DMS153 treated with DMSO at 0.1 percent for 48 hours (cell line): Measurements from ENCODE around the gene RTN4RL1.

Experiments used
- DNase-seq: peaks from one replicate; lab custom pipeline; 2025; ENCODE audit not compliant: unreplicated experiment; lab: John Stamatoyannopoulos, UW

Gene RTN4RL1

DNA sequence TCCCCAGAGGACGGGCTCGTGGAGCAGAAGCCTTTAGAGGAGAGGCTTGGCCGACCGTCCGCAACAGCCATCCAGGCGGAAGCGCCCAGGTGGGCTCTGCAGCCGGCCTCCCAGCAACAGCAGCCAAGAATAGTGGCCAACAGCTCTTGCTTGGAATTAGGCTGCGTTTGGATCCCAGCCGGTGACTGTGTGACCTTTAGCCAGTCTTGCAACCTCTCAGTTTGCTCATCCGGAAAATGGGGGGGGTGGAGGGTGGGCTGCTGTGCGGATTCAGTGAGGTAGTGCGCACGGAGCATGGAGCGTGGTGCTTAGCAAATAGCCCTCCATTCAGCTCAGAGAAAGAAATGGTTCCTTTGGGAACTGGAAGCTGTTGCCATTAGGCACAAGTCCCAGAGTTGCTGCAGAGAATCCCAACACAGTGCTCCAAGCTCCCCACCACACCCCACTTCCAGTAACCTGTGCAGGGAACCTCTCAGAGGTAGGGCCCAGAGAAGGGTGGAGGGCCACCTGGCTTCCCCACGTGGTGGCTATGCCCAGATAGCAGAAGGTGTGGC is 46.7 kb downstream of the RTN4RL1 start:
- DNase-seq = no peak

DNA sequence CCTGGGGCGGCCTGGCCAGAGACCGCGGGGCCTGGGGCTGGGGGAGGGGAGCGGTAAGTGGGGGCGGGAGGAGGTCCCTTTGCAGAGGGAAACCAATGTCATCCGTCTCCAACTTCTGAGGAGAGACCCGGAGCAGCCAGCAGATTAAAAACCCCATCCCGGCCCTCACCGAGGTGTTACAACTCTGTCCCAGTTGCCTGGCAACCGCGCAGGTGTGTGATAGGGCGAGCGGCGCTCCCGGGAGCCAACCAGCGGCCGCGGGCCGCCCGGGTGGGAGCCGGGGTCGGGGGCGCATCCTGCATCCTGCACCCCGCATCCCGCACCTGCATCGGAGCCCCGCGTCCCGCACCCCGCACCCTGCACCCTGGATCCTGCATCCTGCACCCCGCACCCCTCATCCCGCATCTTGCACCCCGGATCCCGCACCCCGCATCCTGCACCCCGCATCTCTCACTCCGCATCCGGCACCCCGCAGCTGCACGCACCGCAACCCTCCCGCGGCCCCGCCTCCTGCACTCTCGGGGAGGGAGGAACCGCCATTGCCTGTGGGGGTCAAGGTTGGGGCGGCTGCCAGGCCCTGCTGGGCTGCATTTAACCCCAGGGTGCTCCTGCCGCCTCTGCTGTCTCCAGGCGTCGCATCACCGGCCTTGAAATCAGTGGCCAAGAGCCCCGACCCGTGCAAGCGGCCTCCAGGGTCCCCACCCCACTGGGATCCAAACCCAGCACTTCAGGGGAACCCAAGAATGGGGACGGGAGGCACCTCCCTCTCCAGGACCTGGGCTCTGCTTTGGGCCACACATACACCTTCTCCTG is 47.3 kb downstream of the RTN4RL1 start:
- no peak for DNase-seq

DNA sequence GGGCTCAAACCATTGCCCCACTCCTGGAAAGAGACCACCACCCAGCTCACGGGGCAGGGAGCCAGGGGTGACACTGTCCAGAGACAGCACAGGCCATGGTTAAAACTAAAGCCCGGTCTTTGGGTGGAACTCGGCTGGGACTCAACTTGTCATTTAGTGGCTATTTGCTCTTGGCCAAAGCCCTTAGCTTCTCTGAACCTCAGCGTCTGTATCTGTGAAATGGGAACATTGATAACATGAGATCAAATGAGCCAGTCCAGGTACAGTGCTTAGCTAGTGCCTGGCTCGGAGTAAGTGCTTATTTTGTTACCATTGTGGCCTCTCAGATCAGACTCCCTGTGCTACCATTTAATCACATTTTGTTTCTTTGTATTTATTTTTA is 48.5 kb downstream of the RTN4RL1 start:
- no peak for DNase-seq

GRCh38 chr17:1976000-1976682 is 49.0 kb downstream of the RTN4RL1 start:
- DNase-seq = no peak

DNA sequence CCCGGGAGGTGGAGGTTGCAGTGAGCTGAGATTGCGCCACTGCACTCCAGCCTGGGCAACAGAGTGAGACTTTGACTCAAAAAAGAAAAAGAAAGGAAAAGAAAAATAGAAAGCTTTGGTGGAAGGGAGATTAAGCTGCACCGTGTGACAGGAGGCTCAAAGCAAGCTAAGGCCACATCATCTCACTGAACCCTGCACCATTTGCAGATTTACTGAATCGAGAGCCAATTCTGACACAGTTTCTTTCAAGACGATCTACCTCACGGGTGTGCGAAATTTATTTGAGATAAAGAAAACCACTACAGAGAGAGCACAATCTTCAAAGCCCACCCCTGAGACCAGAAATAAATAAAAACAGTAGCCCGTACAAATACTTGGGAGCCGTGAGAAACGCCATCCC is 49.6 kb downstream of the RTN4RL1 start:
- no peak for DNase-seq

GRCh38 chr17:1972487-1973160 is 52.5 kb downstream of the RTN4RL1 start:
- no peak for DNase-seq

DNA sequence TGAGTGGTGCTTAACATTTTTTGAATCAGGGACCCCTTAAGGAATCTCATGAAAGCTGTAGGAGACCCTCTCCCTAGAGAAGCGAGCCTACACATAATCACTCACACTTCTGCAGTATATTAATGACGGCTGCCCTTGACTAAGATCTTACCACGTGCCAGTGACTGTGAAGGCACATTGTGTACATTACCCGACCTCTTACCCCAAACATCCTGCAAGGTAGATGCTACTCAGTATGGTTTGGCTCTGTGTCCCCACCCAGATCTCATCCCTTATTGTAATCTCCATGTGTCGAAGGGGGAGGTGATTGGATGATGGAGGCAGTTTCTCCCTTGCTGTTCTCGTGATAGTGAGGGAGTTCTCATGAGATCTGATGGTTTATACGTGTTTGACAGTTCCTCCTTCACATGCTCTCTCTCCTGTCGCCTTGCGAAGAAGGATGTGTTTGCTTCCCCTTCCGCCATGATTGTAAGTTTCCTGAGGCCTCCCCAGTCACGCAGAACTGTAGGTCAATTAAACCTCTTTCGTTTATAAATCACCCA is 54.2 kb downstream of the RTN4RL1 start:
- no peak for DNase-seq

- no peak for DNase-seq
Measured at GRCh38 chr17:1969712-1970111, 55.4 kb downstream of the RTN4RL1 start.

DNA sequence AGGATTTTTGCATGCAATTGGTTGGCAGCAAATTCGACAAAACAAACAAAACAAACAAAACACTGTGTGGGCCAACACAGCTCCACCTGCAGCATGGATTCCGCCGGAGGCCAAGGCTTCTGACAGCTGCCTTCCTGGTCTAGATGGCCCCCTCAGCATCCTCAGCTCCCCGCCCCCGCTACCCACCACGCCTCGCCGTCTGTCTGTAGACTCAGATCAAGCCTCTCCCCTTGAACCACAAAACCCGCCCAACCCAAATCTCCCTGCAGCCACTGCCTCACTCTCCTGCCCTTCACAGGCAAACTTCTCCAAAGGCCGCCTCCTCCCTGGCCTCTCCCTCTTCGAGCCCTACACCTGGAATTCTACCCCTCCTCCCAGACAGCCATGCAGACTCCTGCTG is 57.9 kb downstream of the RTN4RL1 start:
- DNase-seq = no peak

- no peak for DNase-seq
Measured at GRCh38 chr17:1966274-1967086, 58.7 kb downstream of the RTN4RL1 start.

DNA sequence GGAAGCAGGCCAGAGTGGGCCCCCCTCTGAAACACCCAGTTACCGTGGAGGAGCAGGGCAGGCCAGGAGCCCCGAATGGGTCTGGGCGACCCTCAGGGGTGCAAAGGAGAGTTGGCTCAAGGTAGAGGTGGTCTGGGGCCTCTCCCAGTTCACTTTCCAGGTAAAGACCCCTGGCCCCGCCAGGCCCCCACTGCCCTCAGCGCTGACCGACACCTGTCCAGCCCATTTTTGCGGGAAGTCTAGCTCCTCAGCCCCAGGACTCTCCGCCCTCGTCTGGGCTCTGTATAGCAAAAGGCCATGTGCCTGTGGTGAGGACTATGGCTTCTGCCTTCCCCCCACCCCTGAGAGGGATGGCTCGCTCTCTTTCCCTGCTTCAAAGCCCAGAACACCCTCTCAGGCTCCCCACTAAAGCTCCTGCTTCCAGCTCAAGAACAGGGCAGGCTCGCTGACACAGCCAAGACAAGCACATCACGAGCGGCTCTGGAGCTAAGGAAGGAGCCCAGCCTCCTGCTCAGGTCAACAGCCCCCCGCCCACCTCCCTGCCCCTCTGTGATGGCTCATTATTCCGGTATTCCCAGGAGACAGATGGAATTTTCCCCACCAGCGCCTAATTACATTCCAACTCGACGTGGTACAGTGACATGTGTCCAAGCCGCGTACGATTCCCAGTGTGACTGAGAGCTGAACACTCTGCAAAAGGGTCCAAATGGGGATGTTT is 59.4 kb downstream of the RTN4RL1 start:
- DNase-seq = no peak

DNA sequence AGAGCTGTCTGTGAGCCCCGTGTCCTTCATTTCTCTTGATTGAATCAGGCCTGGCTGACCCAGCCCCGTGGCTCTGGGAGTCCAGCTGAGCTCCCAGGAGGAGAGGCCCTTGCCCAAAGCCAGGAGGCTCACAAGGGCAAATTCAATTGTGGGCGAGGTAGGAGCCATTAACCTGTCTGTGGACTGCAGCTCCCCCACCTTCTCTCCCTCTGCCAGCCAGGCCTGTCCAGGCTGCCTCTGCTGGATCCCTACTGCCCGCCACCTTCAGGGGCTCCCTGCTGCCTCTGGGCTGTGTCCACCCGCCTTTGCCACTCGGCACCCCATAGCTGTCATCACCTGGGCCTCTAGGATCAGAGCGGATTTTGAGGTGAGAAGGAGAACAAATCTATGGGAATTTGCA is 61.9 kb downstream of the RTN4RL1 start:
- no peak for DNase-seq

- DNase-seq = no peak
Measured at GRCh38 chr17:1961189-1961588, 63.9 kb downstream of the RTN4RL1 start.

DNA sequence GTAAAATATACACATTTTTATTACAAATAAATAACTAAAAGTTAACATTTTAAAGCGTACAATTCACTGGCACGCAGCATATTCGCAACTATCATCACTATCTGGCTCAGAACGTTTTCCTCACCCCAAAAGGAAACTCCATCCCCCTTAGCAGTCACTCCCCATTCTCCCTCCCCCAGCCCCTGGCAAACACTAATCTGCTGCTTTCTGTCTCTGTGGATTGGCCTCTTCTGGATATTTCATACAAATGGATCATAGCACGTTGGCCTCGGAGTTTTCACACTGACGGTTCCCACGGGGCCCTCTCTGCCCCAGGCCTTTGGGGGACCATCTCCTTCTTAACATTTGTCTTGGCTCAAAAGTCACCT is 64.6 kb downstream of the RTN4RL1 start:
- no peak for DNase-seq

DNA sequence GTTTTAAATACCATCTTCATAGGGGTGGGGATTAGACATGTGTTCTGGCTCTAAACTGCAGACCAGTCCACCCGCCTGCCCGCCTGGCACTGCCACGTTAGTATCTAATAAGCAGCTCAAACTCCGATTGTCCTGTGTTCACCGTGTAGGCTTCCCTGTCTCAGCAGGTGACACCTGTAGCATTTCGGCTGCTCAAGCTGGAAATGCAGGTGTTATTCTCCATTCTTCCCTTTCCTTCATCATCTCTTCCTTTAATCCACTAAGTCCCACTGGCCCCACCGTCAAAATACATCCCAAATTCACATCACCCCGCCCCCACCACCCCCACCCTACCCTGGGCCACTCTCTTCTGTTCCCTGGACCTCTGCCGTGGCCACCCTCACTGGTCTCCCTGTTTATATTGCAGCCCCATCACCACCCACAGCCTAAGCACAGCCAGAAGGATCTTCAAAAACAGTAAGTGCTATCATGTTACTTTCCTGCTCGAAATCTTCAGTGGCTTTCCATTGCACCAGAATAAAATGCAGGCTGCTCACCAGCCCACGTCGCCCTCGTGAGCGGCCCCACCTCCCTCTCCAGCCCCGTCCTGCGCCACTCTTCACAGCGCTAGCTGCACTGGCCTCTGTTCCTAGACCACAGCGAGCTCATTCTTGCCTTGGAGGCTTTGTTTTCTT is 65.1 kb downstream of the RTN4RL1 start:
- DNase-seq = no peak

DNA sequence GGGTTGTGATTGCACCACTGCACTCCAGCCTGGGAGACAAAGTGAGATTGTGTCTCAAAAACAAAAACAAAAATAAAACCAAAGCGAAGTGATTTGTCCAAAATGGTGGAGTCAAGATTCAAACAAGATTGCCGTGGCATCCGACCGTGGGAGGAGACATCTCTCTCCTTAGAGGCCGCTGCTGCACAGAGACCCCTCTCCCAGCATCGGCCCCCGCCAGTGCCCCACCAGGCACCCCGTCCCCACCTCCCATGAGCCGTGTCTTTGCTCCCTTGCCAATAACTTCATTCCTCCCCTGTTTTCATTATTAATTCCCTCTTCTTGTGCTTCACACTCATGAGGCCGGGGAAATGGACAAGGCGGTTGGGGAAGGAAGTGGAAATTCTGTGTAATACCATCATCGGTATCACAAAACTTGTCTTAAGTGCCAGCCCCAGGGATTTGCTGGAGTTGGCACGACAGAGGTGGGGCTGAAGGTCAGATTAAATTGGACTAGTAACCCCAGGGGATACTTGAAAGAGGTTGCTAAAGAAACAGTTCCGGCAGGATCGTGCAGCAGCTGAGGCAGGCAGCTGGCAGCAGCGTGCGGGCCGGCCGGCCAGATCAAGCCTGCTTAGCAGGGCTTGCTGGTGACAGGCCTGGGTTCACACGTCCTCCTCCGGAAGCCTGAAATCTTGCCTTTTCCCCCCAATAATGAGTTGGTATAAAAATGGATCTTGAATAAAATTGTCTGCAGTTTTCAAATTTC is 66.8 kb downstream of the RTN4RL1 start:
- DNase-seq = no peak

DNA sequence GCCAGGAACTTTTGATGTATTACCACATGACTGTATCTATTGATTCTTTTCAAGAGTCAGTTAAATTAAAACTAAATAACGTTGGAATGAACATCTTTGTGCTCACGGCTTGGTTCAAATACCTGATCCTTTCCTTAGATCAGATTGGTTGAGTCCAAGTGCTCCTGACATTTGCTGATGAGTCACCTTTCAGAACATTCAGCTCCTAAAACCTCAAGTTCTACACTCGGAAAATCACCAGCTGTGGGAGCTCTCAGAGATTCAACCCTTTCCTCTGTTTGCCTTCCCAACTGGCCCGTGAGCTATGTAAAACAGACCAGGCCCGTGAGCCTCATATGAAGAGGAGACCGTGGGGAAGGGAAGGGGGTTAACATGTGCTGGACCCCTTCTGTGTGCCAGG is 68.1 kb downstream of the RTN4RL1 start:
- DNase-seq = no peak

- DNase-seq = no peak
Measured at GRCh38 chr17:1956134-1956533, 69.0 kb downstream of the RTN4RL1 start.

DNA sequence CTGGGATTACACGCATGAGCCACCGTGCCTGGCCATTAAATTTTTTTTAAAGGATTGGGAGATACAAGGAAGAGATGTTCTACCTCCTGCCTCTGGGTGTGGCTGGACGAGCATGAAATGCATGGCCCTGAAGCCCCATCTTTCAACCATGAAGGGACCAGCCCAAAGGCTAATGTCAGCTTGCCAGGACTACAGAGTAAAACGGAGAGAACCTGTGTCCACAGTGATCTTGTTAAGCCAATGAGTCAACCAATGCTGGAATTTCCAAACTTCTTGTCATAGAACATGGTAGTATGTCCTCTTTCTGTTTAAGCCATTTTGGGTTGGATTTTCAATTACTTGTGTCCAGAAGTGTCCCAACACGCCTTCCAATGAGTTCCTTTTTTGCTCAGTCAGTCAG is 71.3 kb downstream of the RTN4RL1 start:
- DNase-seq = no peak
